Uterus (tissue), 2 donors: ENCODE results near the gene KRTAP5-8.
"Not testable (repeated sequence)": the region's sequence is repeated elsewhere in the genome, so short reads cannot be mapped to it uniquely, and the experiment has no call there.

Source experiments
- POLR2A ChIP-seq, 2 donors: fragments of 450-650 bp; IDR thresholded peaks; one replicate each; pipeline ENCODE4 v1.6.1; 2016; ENCODE audit warnings: antibody characterized with exemption in 2 of 2, mild to moderate bottlenecking in 1 of 2, moderate library complexity in 1 of 2
- TF ChIP-seq, protein P1 (sequence below), 4 experiments: fragments of 200-600 bp in 2 of 4; fragments of 450-650 bp in 2 of 4; sonication (generic) in 2 of 4; IDR thresholded peaks; one replicate each; pipeline ENCODE4 v1.5.1; 2016 to 2019; ENCODE audit warnings: antibody characterized with exemption in 4 of 4, mild to moderate bottlenecking in 2 of 4, moderate library complexity in 1 of 4

DNA sequence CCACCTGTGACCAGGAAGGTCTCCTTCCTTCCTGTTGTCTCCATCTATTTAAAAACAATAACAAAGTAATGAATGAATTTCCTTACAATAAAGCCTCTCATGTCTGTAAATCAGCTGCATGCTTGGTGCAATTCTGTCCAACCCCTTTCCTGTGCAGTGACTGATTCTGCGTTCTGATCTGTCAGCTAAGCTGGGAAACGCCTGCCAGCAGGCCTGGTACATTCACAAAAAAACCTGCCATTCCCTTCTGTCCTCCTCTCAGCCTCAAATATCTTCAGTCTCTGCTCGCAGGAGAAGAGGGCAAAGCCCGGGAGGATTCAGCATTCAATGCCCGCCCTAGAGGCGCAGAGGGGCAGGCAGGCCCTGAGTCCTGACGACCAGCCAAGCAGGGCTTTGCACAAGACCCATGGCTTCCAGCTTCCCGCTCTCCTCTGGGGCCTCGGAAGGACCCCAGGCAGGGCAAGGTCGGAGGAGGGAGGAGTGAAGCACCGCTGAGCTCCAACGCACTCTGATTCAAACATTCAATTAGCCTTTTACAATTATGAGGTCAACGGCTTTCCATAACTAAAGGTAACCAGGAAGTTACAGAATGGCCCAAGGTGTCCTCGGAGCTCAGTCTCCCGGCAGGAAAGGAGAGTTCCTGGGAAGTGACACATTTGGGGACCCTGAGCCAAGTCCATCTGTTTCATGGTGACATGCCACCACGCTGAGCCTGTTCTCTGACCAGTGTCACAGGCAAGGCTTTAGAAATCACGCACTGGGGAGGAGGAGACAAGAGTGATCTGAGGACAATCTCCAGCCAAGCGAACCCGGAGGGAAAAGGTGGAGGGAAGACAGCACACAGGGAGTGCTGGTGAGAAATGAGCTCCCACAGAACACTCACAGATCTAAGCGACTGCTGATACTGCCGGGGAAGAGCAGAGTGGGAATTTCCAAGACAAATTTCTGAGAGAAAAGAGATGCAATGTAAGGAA, 29.1 kb downstream of the KRTAP5-8 start:
- TF ChIP-seq, protein P1, sequence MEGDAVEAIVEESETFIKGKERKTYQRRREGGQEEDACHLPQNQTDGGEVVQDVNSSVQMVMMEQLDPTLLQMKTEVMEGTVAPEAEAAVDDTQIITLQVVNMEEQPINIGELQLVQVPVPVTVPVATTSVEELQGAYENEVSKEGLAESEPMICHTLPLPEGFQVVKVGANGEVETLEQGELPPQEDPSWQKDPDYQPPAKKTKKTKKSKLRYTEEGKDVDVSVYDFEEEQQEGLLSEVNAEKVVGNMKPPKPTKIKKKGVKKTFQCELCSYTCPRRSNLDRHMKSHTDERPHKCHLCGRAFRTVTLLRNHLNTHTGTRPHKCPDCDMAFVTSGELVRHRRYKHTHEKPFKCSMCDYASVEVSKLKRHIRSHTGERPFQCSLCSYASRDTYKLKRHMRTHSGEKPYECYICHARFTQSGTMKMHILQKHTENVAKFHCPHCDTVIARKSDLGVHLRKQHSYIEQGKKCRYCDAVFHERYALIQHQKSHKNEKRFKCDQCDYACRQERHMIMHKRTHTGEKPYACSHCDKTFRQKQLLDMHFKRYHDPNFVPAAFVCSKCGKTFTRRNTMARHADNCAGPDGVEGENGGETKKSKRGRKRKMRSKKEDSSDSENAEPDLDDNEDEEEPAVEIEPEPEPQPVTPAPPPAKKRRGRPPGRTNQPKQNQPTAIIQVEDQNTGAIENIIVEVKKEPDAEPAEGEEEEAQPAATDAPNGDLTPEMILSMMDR (IDR thresholded peaks at IDR 0.05): not testable (repeated sequence)
- not testable (repeated sequence) for TF ChIP-seq POLR2A (IDR thresholded peaks at IDR 0.05)
